ENCODE data around the gene PACRG.

DNA sequence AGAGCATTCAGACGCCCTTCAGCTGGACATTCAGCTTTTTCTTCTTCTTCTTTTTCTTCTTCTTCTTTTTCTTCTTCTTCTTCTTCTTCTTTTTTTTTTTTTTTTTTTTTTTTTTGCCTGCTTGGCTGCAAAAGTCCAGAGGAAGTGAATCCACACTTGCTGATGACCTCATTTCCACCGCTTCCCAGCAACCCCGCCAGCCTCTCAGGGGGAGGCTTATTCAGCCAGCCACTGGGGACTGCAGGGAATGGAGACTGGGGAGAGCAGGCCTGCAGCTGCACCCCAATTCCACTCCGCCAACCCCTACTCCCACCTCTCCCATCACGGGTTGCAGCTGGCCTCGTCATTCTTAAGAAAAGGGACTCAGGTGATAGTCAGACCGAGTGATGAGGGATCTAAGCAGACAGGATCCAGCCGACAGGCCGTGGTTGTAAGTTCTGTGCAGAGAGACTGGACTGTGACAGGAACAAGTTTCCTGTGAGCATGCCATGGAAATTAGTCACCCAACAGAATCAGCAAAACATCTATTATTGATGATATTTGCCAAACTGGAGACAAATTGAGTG, 627.7 kb downstream of the PACRG start:
- TF ChIP-seq CTCF (IDR thresholded peaks at IDR 0.05; ENCODE audit: low read depth, low read length, missing input control) (no peak), YY1 (IDR thresholded peaks at IDR 0.05) (no peak), RXRA (IDR thresholded peaks at IDR 0.05) (no peak), FOXA1 (IDR thresholded peaks at IDR 0.05) (no peak), REST (IDR thresholded peaks at IDR 0.05) (no peak), RAD21 (IDR thresholded peaks at IDR 0.05) (no peak), JUND (IDR thresholded peaks at IDR 0.05) (no peak)
- TF ChIP-seq, protein P1, sequence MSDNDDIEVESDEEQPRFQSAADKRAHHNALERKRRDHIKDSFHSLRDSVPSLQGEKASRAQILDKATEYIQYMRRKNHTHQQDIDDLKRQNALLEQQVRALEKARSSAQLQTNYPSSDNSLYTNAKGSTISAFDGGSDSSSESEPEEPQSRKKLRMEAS (IDR thresholded peaks at IDR 0.05): no peak
